PC-9 (cell line): Measurements from ENCODE around the gene DLGAP4.
"Not testable (repeated sequence)": the region's sequence is repeated elsewhere in the genome, so short reads cannot be mapped to it uniquely, and the experiment has no call there.

Experiments
- CTCF ChIP-seq: fragments of 200-600 bp; sonication (generic); conservative IDR thresholded peaks from 2 replicates; pipeline ENCODE4 v1.6.1; 2017; ENCODE audit warnings: mixed run types, antibody characterized with exemption, mild to moderate bottlenecking, moderate library complexity
- EZH2 ChIP-seq: fragments of 200-600 bp; sonication (generic); IDR thresholded peaks from 2 replicates; pipeline ENCODE4 v1.8.0; 2017; ENCODE audit warnings: antibody characterized with exemption, low read depth

- not testable (repeated sequence) for TF ChIP-seq CTCF, EZH2
These were observed 258.1 kb downstream of the DLGAP4 start for GRCh38 chr20:36564078-36564725.
